SK-N-SH (cell line): ENCODE data around the gene ZNF587B.
"Not testable (repeated sequence)": the region's sequence is repeated elsewhere in the genome, so short reads cannot be mapped to it uniquely, and the experiment has no call there.

ENCODE experiments used
- CTCF ChIP-seq: fragments of 200-600 bp; sonication (generic); IDR thresholded peaks from 2 replicates; pipeline ENCODE4 v1.6.1; 2017; ENCODE audit warnings: antibody characterized with exemption, mild to moderate bottlenecking, moderate library complexity
- EZH2phosphoT487 ChIP-seq: fragments of 200-600 bp; sonication (generic); IDR thresholded peaks from 2 replicates; pipeline ENCODE4 v1.6.1; 2017; ENCODE audit warnings: low read depth, mixed run types, mild to moderate bottlenecking, antibody characterized with exemption, moderate library complexity, borderline replicate concordance
- FOSL2 ChIP-seq: IDR thresholded peaks from 2 replicates; pipeline ENCODE4 v1.4.0; 2012; ENCODE audit warnings: low read depth, mild to moderate bottlenecking, moderate library complexity, borderline replicate concordance
- GATA2 ChIP-seq: sonication (generic); formaldehyde crosslinking; IDR thresholded peaks from 2 replicates; pipeline ENCODE4 v1.5.0; 2020; ENCODE audit warnings: mild to moderate bottlenecking, missing genetic modification reagents
- MXI1 ChIP-seq: IDR thresholded peaks from 2 replicates; pipeline ENCODE4 v1.6.1; 2012; ENCODE audit warnings: mild to moderate bottlenecking, low read depth, low read length, improper control_type of control experiment
- NRF1 ChIP-seq: IDR thresholded peaks from 2 replicates; pipeline ENCODE4 v1.6.1; 2012; ENCODE audit warnings: low read depth, mild to moderate bottlenecking, low read length
- RAD21 ChIP-seq: IDR thresholded peaks from 2 replicates; pipeline ENCODE4 v1.6.1; 2012; ENCODE audit warnings: mild to moderate bottlenecking, low read length
- RFX5 ChIP-seq: IDR thresholded peaks from 2 replicates; pipeline ENCODE4 v1.6.1; 2012; ENCODE audit warnings: mild to moderate bottlenecking, improper control_type of control experiment, low read length
- SIN3A ChIP-seq: IDR thresholded peaks from 2 replicates; pipeline ENCODE4 v1.6.1; 2012; ENCODE audit warnings: low read depth, mild to moderate bottlenecking, low read length, moderate library complexity, borderline replicate concordance
- TAF1 ChIP-seq: IDR thresholded peaks from 2 replicates; pipeline ENCODE4 v1.6.1; 2012; ENCODE audit warnings: low read depth, mild to moderate bottlenecking, low read length, moderate library complexity, borderline replicate concordance
- TEAD4 ChIP-seq: IDR thresholded peaks from 2 replicates; pipeline ENCODE4 v1.4.0; 2012; ENCODE audit warnings: mild to moderate bottlenecking, borderline replicate concordance; ENCODE audit not compliant: insufficient read depth
- YY1 ChIP-seq: IDR thresholded peaks from 2 replicates; pipeline ENCODE4 v1.4.0; 2012; ENCODE audit warnings: low read depth, mild to moderate bottlenecking
- TF ChIP-seq, protein P1 (sequence below): IDR thresholded peaks from 2 replicates; pipeline ENCODE4 v1.4.0; 2012; ENCODE audit warnings: low read depth
- TF ChIP-seq, protein P2 (sequence below): IDR thresholded peaks from 2 replicates; pipeline ENCODE4; 2012

- TF ChIP-seq, protein P1, sequence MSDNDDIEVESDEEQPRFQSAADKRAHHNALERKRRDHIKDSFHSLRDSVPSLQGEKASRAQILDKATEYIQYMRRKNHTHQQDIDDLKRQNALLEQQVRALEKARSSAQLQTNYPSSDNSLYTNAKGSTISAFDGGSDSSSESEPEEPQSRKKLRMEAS, result not testable (repeated sequence)
- not testable (repeated sequence) for TF ChIP-seq CTCF, TEAD4, RFX5, NRF1, YY1, RAD21, SIN3A, EZH2phosphoT487, TAF1, GATA2, MXI1, FOSL2
- TF ChIP-seq, protein P2, sequence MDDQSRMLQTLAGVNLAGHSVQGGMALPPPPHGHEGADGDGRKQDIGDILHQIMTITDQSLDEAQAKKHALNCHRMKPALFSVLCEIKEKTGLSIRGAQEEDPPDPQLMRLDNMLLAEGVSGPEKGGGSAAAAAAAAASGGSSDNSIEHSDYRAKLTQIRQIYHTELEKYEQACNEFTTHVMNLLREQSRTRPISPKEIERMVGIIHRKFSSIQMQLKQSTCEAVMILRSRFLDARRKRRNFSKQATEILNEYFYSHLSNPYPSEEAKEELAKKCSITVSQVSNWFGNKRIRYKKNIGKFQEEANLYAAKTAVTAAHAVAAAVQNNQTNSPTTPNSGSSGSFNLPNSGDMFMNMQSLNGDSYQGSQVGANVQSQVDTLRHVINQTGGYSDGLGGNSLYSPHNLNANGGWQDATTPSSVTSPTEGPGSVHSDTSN, result not testable (repeated sequence)
Measured at GRCh38 chr19:57847164-57847563, 17.1 kb downstream of the ZNF587B start.
